Left lung (tissue), 10 donors: ENCODE data around the gene TAS1R3. TPM values are rescaled to one million over a fixed set of nuclear protein-coding genes. Genes with fewer than 3 reads are reported as not detected.

ENCODE experiments used
- ATAC-seq: fragments of 200-7000 bp; cut with Tn5 transposase; one replicate; pipeline ENCODE4 v1.9.1; 2020; ENCODE audit warnings: moderate library complexity
- DNase-seq, 4 donors: peaks; one replicate each; pipeline ENCODE4 v3.0.0-alpha.2; 2013 to 2020
- H3K27ac ChIP-seq, 2 donors: fragments of 200-600 bp; sonication (generic) in 1 of 2; one replicate each; pipeline versions ENCODE4 v1.5.0 to v1.8.0; 2020 to 2021
- H3K27me3 ChIP-seq, 2 donors: fragments of 200-600 bp; sonication (generic) in 1 of 2; one replicate each; pipeline versions ENCODE4 v1.5.0 to v1.8.0; 2020 to 2021
- H3K36me3 ChIP-seq, 2 donors: fragments of 200-600 bp; sonication (generic) in 1 of 2; one replicate each; pipeline versions ENCODE4 v1.5.0 to v1.8.0; 2020 to 2021
- H3K4me1 ChIP-seq, 2 donors: fragments of 200-600 bp; one replicate each; pipeline ENCODE4 v1.8.0; 2021
- H3K4me3 ChIP-seq, 2 donors: fragments of 200-600 bp; sonication (generic) in 1 of 2; one replicate each; pipeline versions ENCODE4 v1.5.0 to v1.8.0; 2020 to 2021; ENCODE audit warnings: mild to moderate bottlenecking in 1 of 2
- H3K9me3 ChIP-seq, 2 donors: fragments of 200-600 bp; sonication (generic) in 1 of 2; one replicate each; pipeline versions ENCODE4 v1.5.0 to v1.8.0; 2020 to 2021
- intact Hi-C, 2 donors: fragments of 100-400 bp; cut with DNase I; formaldehyde crosslinking; loops; one replicate each; pipeline versions ENCODE4 v1.11.2 to v1.14.2; 2022
- polyA plus RNA-seq, 6 donors: library from polyadenylated mRNA; unstranded; fragments of 120-200 nt; gene quantifications; one replicate each; pipeline ENCODE4 v1.2.1, GENCODE V29; 2013; ENCODE audit not compliant: insufficient read length in 6 of 6
- total RNA-seq, 2 donors: library from RNA; stranded (reverse); fragmentation: NEBNext Ultra II Directional; extraction: Animal tissue kit (Norgen Biotek cat#: 25700); gene quantifications; one replicate each; pipeline ENCODE4 v1.2.1, GENCODE V29; 2021
- TF ChIP-seq, protein P1 (sequence below), 2 donors: fragments of 200-600 bp; sonication (generic) in 1 of 2; IDR thresholded peaks; one replicate each; pipeline versions ENCODE4 v1.5.0 to v1.8.0; 2021; ENCODE audit warnings: antibody characterized with exemption in 2 of 2
- donor health status: DM: no; HTN: yes; CAD: no.
- donor health status: DM: no; HTN: no; CAD: no.

TAS1R3 gene
- total and polyA plus RNA-seq, 8 donors, result 0.20 to 0.75 (median 0.34) TPM

DNA sequence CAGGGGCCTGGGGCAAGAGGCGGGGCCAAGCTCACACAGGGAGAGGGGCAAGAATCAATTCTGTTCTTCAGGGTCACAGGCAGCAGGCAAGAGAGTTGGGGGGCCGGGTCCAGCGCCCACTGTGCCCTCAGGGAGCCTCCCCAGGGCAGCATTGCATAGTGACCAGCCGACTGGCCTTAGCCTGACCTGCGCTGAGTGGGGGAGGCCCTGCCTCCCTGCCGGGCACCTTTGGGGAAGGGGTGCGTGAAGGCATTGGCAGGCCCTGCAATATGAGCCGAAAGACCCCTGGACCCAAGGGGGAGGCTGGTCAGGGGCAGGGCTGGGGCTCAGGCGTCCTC is 38.7 kb upstream of the TAS1R3 start:
- intact Hi-C loops, result loop anchor here in 1 of 2 donors (10.0 kb wide), 1 partner anchor 168 kb away; no protein-coding TSS in a partner anchor
- no peak for DNase-seq
- no peak for ATAC-seq

DNA sequence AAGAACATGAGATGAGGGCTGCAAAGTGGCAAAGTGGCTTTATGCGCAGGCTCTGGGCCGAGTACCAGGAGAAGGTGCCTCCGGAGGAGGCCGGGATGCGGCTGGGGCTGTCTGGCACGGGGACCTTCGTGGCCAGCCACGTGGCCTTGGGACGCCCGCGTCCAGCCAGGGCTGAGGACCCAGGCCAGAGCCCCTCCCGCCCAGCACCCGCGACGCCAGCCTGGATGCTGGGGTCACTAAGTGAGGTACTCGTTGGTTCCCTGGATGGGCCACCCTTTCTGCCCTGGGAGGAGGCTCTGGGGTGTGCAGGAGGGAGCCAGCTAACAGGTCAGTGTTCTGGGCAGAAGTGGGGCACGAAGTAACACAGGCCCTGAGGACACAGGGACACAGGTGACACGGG is 38.2 kb upstream of the TAS1R3 start:
- Histone ChIP-seq H3K27ac (no peak overlapping the region), H3K36me3 (peaks cover 0 to 47% of the 10 kb centered on the region in 2 donors), H3K4me1 (no peaks in the 10 kb centered on the region), H3K4me3 (no peak overlapping the region), H3K27me3 (peaks cover 0 to 2% of the 10 kb centered on the region in 2 donors), H3K9me3 (no peaks in the 10 kb centered on the region)
- TF ChIP-seq, protein P1, sequence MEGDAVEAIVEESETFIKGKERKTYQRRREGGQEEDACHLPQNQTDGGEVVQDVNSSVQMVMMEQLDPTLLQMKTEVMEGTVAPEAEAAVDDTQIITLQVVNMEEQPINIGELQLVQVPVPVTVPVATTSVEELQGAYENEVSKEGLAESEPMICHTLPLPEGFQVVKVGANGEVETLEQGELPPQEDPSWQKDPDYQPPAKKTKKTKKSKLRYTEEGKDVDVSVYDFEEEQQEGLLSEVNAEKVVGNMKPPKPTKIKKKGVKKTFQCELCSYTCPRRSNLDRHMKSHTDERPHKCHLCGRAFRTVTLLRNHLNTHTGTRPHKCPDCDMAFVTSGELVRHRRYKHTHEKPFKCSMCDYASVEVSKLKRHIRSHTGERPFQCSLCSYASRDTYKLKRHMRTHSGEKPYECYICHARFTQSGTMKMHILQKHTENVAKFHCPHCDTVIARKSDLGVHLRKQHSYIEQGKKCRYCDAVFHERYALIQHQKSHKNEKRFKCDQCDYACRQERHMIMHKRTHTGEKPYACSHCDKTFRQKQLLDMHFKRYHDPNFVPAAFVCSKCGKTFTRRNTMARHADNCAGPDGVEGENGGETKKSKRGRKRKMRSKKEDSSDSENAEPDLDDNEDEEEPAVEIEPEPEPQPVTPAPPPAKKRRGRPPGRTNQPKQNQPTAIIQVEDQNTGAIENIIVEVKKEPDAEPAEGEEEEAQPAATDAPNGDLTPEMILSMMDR (IDR thresholded peaks at IDR 0.05), result no peak
- DNase-seq (no peak), ATAC-seq (no peak)
- intact Hi-C loops, result loop anchor here in 1 of 2 donors (10.0 kb wide), 1 partner anchor 168 kb away; no protein-coding TSS in a partner anchor

More for the DNA sequence above, 38.7 kb upstream of the TAS1R3 start:
- Histone ChIP-seq H3K4me1 (no peaks in the 10 kb centered on the region), H3K27me3 (peaks cover 0 to 6% of the 10 kb centered on the region in 2 donors), H3K27ac (no peak overlapping the region), H3K36me3 (peaks cover 0 to 44% of the 10 kb centered on the region in 2 donors), H3K4me3 (no peak overlapping the region), H3K9me3 (no peaks in the 10 kb centered on the region)
- TF ChIP-seq, protein P1 (IDR thresholded peaks at IDR 0.05), result no peak

DNA sequence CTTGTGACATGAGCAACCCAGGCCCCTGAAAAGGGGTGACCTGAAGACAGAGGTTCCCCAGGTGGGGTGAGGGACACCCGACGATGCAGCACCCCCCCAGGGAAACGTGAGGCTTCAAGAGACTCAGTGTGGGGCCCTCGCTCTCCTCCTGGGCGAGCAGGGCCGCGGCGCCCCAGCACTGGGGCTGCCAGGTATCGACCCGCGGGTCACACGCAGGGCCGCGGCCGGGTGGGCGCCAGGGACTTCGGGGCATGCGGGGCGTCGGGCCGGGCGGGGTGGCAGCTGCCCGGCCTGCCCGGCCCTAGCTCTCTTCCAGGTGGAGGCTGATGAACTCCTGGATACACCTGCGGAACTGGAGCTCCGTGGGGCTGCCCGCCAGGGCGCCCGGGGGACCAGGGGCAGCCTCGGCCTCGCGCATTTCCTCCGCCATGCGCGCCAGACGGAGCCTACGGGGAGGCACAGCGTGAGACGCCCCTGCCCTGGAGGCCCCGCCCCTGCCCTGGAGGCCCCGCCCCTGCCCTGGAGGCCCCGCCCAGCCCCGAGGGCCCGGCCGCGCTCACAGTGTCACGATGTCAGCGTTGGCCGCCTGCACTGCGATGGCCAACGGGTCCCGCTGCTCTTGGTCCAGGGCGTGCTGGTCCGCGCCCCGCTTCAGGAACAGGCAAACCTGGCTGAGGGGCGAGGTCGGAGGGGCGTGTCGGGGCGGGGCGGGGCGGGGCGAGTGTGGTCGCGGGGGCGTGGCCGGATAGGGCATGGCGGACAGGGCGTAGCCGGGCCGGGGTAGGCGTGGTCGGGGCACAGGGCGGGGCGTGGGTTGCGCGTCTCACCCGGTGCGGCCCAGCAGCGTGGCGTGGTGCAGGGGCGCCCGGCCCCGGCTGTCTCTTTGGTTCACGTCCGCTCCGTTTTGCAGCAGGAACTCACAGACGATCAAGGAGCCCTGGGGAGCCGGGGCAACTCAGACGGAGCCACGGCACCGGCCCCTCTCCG is 37.5 kb upstream of the TAS1R3 start:
- peak; percentile 16 for ATAC-seq
- intact Hi-C loops, result loop anchor here in 1 of 2 donors (10.0 kb wide), 1 partner anchor 169 kb away; no protein-coding TSS in a partner anchor
- no peaks in the 10 kb centered on the region for H3K9me3 ChIP-seq
- TF ChIP-seq, protein P1 (IDR thresholded peaks at IDR 0.05), result no peak
- no peaks in the 10 kb centered on the region for H3K27me3 ChIP-seq
- H3K27ac ChIP-seq, result no peak overlapping the region
- no peak for DNase-seq
- no peak overlapping the region for H3K4me3 ChIP-seq
- H3K36me3 ChIP-seq, result peaks cover 0 to 52% of the 10 kb centered on the region in 2 donors
- no peaks in the 10 kb centered on the region for H3K4me1 ChIP-seq

DNA sequence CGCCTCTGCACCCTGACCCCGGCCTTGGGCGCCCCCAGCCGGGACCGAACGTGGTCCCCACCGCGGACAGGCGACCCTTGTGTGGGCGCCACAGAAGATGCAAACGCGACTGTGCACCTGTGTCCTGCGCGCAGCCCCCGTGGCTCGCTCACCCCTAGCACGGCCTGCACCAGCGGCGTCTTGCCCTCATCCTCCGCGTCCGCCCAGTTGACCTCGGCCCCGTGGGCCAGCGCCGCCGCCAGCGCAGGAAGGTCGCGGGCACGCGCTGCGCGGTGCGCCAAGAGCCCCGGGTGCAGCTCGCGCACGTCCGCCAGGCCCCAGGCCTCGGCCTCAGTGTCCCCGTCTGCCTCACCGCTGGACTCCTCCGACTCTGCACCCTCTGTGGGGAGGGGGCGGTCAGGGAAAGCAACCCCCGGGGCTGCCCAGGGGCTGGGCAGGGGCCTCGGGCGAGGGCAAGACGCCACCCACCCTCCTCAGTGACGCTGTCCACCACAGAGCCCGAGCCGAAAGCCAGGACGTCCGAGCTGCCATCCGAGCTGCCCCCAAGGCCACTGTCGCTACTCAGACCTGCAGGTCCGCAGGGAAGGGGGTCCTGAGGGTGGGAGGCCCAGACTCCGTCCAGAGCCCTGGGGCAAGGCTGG is 36.7 kb upstream of the TAS1R3 start:
- Histone ChIP-seq H3K27ac (no peak overlapping the region), H3K36me3 (peaks cover 0 to 57% of the 10 kb centered on the region in 2 donors), H3K4me1 (no peaks in the 10 kb centered on the region), H3K27me3 (no peaks in the 10 kb centered on the region), H3K9me3 (no peaks in the 10 kb centered on the region), H3K4me3 (no peak overlapping the region)
- TF ChIP-seq, protein P1 (IDR thresholded peaks at IDR 0.05), result no peak
- intact Hi-C loops, result loop anchor here in 1 of 2 donors (10.0 kb wide), 1 partner anchor 170 kb away; no protein-coding TSS in a partner anchor
- ATAC-seq (no peak), DNase-seq (no peak)
